ENCODE measurements around the gene SEZ6L2.
"Not testable (repeated sequence)": the region's sequence is repeated elsewhere in the genome, so short reads cannot be mapped to it uniquely, and the experiment has no call there.

Gene SEZ6L2

GRCh38 chr16:29920288-29921033 lies 21.1 kb upstream of the SEZ6L2 start:
- CTCF ChIA-PET: interaction anchor here (0.8 to 0.9 kb wide), 3 partner anchors 8 to 135 kb away, joined by 3 read pairs; no protein-coding TSS in a partner anchor
- Mint-ChIP-seq H3K27me3 (no peaks in the 10 kb centered on the region), H3K36me3 (peaks cover 31% of the 10 kb centered on the region), H3K9me3 (no peaks in the 10 kb centered on the region), H3K4me1 (peaks cover 16% of the 10 kb centered on the region), H3K4me3 (no peak overlapping the region), H3K27ac (no peak overlapping the region)
- DNase-seq: no peak

DNA sequence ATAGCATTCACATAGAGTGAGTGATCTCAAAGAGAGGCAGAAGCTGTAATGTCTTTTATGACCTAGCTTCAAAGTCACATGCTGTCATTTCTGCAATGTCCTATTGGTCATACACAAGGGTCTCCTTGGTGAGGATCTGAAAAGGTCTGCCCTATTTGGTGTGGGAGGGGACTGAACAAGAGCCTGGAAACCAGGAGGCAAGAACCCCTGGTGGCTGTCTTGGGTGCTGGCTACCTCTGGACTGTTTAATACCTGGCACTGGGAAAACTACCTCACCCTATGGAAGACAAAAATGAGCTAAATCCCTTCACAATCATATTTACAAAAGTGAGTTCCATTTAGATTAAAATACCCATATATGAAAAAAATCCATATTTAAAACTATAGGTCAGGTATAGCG lies 17.6 kb upstream of the SEZ6L2 start:
- no peak overlapping the region for H3K4me3 Mint-ChIP-seq
- peaks cover 25% of the 10 kb centered on the region for H3K36me3 Mint-ChIP-seq
- no peaks in the 10 kb centered on the region for H3K9me3 Mint-ChIP-seq
- H3K27ac Mint-ChIP-seq: no peak overlapping the region
- H3K27me3 Mint-ChIP-seq: no peaks in the 10 kb centered on the region
- no peak for DNase-seq
- CTCF ChIA-PET: interaction anchor here (0.9 kb wide), 1 partner anchor 54 kb away, joined by 3 read pairs; the partner anchor contains the start of gene CDIPT
- no peaks in the 10 kb centered on the region for H3K4me1 Mint-ChIP-seq

GRCh38 chr16:29915590-29916247 lies 16.4 kb upstream of the SEZ6L2 start:
- H3K27me3 Mint-ChIP-seq: no peaks in the 10 kb centered on the region
- no peak for DNase-seq
- H3K4me1 Mint-ChIP-seq: no peaks in the 10 kb centered on the region
- CTCF ChIA-PET: no interaction called here
- no peak overlapping the region for H3K4me3 Mint-ChIP-seq
- no peaks in the 10 kb centered on the region for H3K9me3 Mint-ChIP-seq
- H3K36me3 Mint-ChIP-seq: peaks cover 18% of the 10 kb centered on the region
- no peak overlapping the region for H3K27ac Mint-ChIP-seq

GRCh38 chr16:29913514-29913913 lies 14.2 kb upstream of the SEZ6L2 start:
- no peak overlapping the region for H3K4me3 Mint-ChIP-seq
- no peaks in the 10 kb centered on the region for H3K4me1 Mint-ChIP-seq
- H3K27me3 Mint-ChIP-seq: no peaks in the 10 kb centered on the region
- no peak for DNase-seq
- no peaks in the 10 kb centered on the region for H3K9me3 Mint-ChIP-seq
- no peak overlapping the region for H3K27ac Mint-ChIP-seq
- CTCF ChIA-PET: no interaction called here
- peaks cover 6% of the 10 kb centered on the region for H3K36me3 Mint-ChIP-seq

DNA sequence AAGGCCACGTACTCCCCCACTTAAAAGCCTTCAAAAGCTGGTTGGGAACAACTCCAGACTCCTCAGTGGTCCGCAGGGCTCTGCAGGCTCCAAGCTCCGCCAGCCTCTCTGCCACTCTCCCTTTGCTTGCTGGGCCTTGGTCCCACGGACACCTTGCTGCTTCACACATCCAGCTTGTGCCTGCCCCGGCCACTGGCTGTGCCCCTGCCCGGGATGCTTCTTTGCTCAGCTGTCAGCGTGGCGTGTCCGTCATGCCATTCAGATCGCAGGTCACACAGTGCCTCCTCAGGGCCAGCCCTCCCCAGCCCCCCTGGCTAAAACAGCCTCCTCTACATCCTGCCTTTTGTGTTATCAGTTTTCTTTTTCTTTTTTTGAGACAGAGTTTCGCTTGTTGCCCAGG lies 12.7 kb upstream of the SEZ6L2 start:
- CTCF ChIA-PET: interaction anchor here (0.6 to 0.9 kb wide), 2 partner anchors 9 to 235 kb away, joined by 3 read pairs; no protein-coding TSS in a partner anchor
- no peaks in the 10 kb centered on the region for H3K27me3 Mint-ChIP-seq
- no peaks in the 10 kb centered on the region for H3K4me1 Mint-ChIP-seq
- no peaks in the 10 kb centered on the region for H3K9me3 Mint-ChIP-seq
- H3K36me3 Mint-ChIP-seq: peaks cover 2% of the 10 kb centered on the region
- H3K4me3 Mint-ChIP-seq: no peak overlapping the region
- DNase-seq: no peak
- H3K27ac Mint-ChIP-seq: no peak overlapping the region

- no peak for DNase-seq
- no peaks in the 10 kb centered on the region for H3K9me3 Mint-ChIP-seq
- no peaks in the 10 kb centered on the region for H3K27me3 Mint-ChIP-seq
- H3K4me3 Mint-ChIP-seq: no peak overlapping the region
- H3K36me3 Mint-ChIP-seq: peaks cover 2% of the 10 kb centered on the region
- CTCF ChIA-PET: interaction anchor here (0.9 kb wide), 1 partner anchor 9 kb away, joined by 3 read pairs; no protein-coding TSS in a partner anchor
- no peak overlapping the region for H3K27ac Mint-ChIP-seq
- no peaks in the 10 kb centered on the region for H3K4me1 Mint-ChIP-seq
These were observed 12.3 kb upstream of the SEZ6L2 start for GRCh38 chr16:29911676-29912010.

- Mint-ChIP-seq H3K4me3 (no peak overlapping the region), H3K36me3 (peaks cover 2% of the 10 kb centered on the region)
- no peak for DNase-seq
These were observed 11.7 kb upstream of the SEZ6L2 start for GRCh38 chr16:29910819-29911675.

GRCh38 chr16:29909851-29910250 lies 10.5 kb upstream of the SEZ6L2 start:
- not testable (repeated sequence) for H3K27ac Mint-ChIP-seq, H3K4me3 Mint-ChIP-seq, H3K36me3 Mint-ChIP-seq, H3K9me3 Mint-ChIP-seq, DNase-seq, H3K4me1 Mint-ChIP-seq, H3K27me3 Mint-ChIP-seq
- CTCF ChIA-PET: interaction anchor here (1.1 to 1.4 kb wide), 2 partner anchors 8 to 52 kb away, joined by 3 read pairs; partner anchors contain the start of gene TMEM219

More at GRCh38 chr16:29910819-29911675, 11.7 kb upstream of the SEZ6L2 start:
- Mint-ChIP-seq H3K27me3 (no peaks in the 10 kb centered on the region), H3K4me1 (no peaks in the 10 kb centered on the region), H3K27ac (no peak overlapping the region), H3K9me3 (no peaks in the 10 kb centered on the region)
- CTCF ChIA-PET: interaction anchor here (0.6 kb wide), 1 partner anchor 22 kb away, joined by 3 read pairs; no protein-coding TSS in a partner anchor

DNA sequence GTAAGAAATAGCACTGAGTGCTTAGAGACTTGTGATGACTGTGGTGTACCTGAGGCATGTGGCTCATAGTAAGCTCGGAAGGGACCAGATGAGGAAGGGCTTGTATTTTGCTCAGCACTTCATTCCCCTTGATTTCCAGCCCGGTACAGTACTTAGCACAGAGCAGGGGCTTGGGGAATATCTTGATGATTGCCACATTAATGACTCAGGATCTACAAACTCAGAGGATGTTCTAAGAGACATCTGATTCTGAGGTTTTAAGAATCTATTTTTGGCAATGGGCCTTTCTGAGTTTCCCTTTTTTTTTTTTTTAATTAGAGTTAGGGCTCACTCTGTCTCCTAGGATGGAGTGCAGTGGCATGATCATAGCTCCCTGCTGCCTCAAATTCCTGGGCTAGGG lies 10.0 kb upstream of the SEZ6L2 start:
- Mint-ChIP-seq H3K36me3 (peaks cover 2% of the 10 kb centered on the region), H3K27ac (no peak overlapping the region), H3K27me3 (no peaks in the 10 kb centered on the region), H3K4me3 (no peak overlapping the region), H3K9me3 (no peaks in the 10 kb centered on the region), H3K4me1 (no peaks in the 10 kb centered on the region)
- CTCF ChIA-PET: interaction anchor here (1.1 to 1.4 kb wide), 2 partner anchors 9 to 53 kb away, joined by 3 read pairs; partner anchors contain the start of gene TMEM219
- DNase-seq: no peak

DNA sequence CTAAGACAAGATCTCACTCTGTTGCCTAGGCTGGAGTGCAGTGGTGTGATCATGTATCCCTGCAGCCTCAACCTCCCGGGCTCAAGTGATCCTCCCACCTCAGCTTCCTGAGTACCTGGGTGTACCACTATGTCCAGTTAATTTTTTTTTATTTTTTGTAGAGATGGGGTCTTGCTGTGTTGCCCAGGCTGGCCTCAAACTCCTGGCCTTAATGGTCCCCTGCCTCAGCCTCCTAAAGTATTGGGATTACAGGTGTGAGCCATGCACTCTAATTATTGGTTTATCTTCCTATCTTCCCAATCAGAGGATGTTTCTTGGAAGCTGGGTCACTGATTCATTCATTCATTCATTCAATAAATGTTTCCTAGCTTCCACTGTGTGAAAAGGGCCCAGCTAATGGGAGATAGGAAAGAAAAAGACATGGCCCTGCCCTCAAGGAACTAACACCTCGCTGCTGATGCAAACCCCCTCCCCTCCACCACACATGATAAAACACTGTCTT lies 9.4 kb upstream of the SEZ6L2 start:
- Mint-ChIP-seq H3K4me1 (no peaks in the 10 kb centered on the region), H3K9me3 (no peaks in the 10 kb centered on the region), H3K27me3 (no peaks in the 10 kb centered on the region), H3K36me3 (peaks cover 2% of the 10 kb centered on the region), H3K27ac (no peak overlapping the region), H3K4me3 (no peak overlapping the region)
- DNase-seq: no peak
- CTCF ChIA-PET: interaction anchor here (1.1 to 1.4 kb wide), 2 partner anchors 9 to 53 kb away, joined by 3 read pairs; partner anchors contain the start of gene TMEM219

GRCh38 chr16:29907973-29908372 lies 8.6 kb upstream of the SEZ6L2 start:
- H3K4me3 Mint-ChIP-seq: no peak overlapping the region
- no peak for DNase-seq
- no peaks in the 10 kb centered on the region for H3K36me3 Mint-ChIP-seq
- CTCF ChIA-PET: no interaction called here
- no peak overlapping the region for H3K27ac Mint-ChIP-seq
- no peaks in the 10 kb centered on the region for H3K27me3 Mint-ChIP-seq
- H3K9me3 Mint-ChIP-seq: no peaks in the 10 kb centered on the region
- H3K4me1 Mint-ChIP-seq: peaks cover 4% of the 10 kb centered on the region

DNA sequence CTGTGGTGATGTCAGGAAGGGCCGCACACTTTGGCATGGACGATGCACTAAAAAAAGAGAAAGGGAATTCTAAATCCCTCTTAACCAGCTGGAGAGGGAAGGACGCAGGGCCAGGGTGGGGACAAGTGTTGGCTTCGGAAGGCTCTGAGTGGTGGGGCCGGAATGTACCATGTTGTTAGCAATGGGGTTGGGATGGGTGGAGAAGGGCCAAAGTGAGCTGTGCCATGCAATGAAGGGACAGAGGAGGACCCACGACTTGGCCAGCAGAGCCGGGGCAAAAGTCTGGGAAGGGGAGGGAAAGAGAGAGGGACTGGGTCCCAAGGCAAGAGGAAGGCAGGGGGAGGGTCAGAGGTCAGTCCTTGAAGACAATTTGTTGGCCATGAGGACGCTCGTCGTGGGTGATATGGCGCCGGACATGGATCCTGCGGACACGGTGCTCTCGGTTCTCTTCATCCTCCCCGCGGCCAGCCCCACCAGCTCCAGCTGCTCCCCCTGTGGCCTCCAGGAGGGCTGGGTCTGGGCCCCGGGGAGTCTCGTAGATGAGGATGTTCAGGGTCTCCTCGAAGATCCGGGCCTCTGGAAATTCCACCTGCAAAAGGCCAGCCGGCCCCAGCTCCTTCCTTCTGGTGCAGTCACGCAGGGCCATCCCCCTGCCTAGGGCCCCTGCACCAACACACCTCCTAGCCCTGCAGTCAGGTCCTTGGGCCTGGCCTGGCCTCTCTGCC lies 7.3 kb upstream of the SEZ6L2 start:
- no peak for DNase-seq
- Mint-ChIP-seq H3K9me3 (no peaks in the 10 kb centered on the region), H3K27me3 (peaks cover 7% of the 10 kb centered on the region), H3K27ac (no peak overlapping the region), H3K4me1 (peaks cover 4% of the 10 kb centered on the region), H3K4me3 (no peak overlapping the region), H3K36me3 (no peaks in the 10 kb centered on the region)
- CTCF ChIA-PET: no interaction called here

DNA sequence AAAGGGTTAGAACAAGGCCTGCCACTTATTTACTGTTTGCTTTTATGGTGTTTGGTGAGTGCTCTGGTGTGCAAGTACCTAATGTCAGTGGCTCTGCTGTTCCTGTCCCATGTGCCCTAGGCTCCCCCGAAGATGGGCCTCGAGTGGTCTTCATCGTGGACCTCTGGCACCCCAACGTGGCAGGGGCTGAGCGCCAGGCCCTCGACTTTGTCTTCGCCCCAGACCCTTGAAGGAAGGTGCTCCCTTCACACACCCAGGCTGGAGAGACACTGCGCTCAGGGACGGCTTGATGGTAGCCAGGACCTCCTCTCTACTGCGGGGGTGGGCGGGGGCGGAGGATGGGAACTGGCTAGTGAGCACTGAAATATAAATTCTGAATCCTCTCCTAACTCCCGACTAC lies 6.3 kb upstream of the SEZ6L2 start:
- no peak overlapping the region for H3K4me3 Mint-ChIP-seq
- H3K4me1 Mint-ChIP-seq: peaks cover 5% of the 10 kb centered on the region

More for the DNA sequence above, 6.3 kb upstream of the SEZ6L2 start:
- Mint-ChIP-seq H3K27ac (no peak overlapping the region), H3K9me3 (no peaks in the 10 kb centered on the region), H3K27me3 (peaks cover 12% of the 10 kb centered on the region), H3K36me3 (no peaks in the 10 kb centered on the region)
- DNase-seq: no peak
- CTCF ChIA-PET: no interaction called here

All from activated naive CD4-positive, alpha-beta T cell treated with anti-CD3 and anti-CD28 coated beads, Interleukin-2, amount 10 ng/mL, durations not matched to agents 7 days and 5 days (primary cell).